GM10266 (cell line): Measurements from ENCODE around the gene NTM.

Source experiments
- DNase-seq: peaks from one replicate; pipeline ENCODE4 v3.0.0; 2012; ENCODE audit errors: extremely low spot score
- TF ChIP-seq, protein P1 (sequence below): IDR thresholded peaks from 2 replicates; pipeline ENCODE4 v1.5.1; 2012; ENCODE audit warnings: mild to moderate bottlenecking, low read depth; ENCODE audit not compliant: control insufficient read depth, insufficient read depth; ENCODE audit errors: missing control alignments

Gene NTM

DNA sequence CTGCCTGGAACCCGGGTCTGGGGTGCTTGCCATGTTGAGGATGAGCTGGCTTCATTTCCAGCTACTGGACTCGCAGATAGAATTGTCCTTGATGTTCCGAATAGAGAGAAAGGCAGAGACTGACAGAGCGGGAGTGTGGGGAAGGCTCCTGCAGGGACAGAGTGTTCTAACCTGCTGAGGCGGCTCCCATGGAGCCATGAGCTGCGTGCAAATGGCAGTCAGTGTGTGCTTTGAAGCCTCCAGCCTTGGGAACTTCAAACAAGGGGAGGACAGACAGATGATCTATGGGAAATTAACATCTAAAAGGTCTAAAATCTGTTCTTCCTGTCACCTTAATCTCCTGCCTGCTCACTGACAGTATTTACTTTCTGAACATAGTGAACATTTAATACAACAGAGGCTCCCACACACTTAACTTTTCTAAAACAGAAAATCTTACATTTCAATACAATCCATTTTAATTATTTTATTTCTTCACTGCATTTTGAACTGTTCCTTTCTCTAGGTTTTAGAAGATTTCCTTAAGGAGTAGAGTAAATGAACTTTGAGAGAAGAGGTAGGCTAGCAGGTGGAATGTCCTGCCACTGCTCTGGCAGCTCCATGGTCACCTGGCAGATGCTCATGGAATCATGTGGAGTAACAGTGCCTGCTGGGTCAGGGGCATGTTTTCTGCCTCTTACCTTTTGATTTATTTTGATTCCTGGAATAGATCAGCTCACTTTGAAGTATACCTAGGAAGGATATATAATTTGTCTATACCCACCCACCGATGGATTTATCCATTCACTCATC lies 481.7 kb downstream of the NTM start:
- TF ChIP-seq, protein P1, sequence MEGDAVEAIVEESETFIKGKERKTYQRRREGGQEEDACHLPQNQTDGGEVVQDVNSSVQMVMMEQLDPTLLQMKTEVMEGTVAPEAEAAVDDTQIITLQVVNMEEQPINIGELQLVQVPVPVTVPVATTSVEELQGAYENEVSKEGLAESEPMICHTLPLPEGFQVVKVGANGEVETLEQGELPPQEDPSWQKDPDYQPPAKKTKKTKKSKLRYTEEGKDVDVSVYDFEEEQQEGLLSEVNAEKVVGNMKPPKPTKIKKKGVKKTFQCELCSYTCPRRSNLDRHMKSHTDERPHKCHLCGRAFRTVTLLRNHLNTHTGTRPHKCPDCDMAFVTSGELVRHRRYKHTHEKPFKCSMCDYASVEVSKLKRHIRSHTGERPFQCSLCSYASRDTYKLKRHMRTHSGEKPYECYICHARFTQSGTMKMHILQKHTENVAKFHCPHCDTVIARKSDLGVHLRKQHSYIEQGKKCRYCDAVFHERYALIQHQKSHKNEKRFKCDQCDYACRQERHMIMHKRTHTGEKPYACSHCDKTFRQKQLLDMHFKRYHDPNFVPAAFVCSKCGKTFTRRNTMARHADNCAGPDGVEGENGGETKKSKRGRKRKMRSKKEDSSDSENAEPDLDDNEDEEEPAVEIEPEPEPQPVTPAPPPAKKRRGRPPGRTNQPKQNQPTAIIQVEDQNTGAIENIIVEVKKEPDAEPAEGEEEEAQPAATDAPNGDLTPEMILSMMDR: no peak
- DNase-seq: no peak

DNA sequence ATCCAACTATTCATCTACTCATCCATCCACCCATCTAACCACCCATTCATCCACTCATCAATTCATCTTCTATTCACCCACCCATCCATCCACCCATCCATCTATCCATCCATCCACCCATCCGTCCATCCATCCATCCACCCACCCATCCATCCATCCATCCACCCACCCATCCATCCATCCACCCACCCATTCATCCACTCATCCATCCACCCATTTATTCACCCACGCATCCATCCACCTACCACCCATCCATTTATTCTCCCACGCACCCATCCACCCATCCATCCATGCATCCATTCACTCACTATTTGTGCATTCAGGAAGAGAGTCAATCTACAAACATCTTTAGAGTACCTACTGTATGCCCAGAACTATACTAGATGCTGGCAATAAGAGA lies 482.3 kb downstream of the NTM start:
- DNase-seq: no peak
- TF ChIP-seq, protein P1: no peak

DNA sequence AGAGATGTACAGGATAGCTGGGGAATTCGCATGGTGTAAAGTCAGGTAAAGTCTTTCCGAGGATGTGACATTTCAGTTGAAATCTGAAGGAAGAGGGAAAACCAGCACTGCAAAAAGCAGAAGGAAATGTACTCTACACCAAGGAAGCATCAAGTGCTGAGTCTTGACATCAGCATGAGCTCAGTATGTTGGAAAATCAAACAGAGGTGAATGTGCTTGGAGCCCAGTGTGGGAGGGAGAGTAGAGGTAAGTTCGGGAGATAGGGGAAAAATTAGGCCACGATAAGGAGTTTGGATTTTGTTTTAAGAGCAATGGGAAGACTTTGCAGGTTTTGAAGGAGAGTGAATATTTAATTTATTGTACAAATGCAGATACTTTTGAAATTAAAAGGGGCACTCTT lies 484.0 kb downstream of the NTM start:
- TF ChIP-seq, protein P1: no peak
- no peak for DNase-seq

DNA sequence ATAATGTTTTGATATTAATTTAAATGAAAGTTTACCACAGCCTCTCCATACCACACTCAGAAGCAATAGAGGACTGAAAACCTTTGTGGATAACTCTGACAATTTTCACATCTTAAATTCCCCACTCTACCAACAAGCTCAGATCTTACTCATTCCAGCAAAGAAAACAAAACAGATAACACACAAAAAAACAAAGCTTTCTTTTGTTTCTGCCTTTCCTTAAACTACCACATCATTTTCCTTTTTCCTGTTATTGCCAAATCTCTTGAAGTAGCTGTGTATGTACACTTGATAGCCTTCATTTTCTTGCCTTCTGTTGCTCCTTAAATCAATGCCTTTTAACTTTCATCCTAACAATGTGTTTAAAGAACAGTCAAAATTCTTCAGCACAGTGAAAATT lies 484.9 kb downstream of the NTM start:
- TF ChIP-seq, protein P1: no peak
- DNase-seq: no peak

DNA sequence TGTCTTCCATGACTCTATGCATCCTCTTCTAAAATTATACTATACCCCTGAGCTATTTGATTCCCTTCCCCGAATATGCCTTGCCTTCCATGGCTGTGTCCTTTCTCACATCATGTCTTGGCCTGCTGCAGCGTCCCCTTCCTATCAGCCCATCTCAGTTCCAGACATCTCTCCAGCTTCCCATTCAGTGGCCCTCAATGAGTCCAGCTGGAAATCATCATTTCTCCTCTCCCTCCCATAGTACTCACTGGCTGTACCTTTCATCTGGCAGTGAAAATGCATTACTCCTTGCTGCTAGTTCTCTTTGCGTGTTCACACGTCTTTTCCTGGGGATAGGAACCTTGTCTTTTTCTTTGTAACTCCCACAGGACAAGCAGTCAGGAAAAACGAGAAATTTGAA lies 486.8 kb downstream of the NTM start:
- TF ChIP-seq, protein P1: no peak
- no peak for DNase-seq

DNA sequence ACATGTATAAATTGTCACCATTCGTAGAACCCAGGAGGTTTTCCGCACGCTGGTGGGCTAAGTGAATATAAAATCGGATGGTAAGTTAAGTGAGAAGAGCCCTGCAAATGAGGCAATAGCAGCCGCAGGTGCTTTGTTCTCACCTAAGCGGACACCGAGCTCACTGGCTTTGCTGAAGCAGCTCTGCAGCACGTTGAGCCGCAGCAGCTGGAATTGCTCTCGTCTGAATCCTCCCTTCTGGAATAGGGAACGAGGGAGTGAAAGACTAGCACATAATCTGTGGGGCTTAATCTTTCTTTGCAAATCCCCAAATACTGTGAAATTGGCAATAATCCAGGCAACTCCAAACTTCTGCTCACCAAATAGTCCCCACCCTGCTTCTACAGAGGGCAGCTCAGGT lies 488.1 kb downstream of the NTM start:
- DNase-seq: no peak
- TF ChIP-seq, protein P1: no peak

DNA sequence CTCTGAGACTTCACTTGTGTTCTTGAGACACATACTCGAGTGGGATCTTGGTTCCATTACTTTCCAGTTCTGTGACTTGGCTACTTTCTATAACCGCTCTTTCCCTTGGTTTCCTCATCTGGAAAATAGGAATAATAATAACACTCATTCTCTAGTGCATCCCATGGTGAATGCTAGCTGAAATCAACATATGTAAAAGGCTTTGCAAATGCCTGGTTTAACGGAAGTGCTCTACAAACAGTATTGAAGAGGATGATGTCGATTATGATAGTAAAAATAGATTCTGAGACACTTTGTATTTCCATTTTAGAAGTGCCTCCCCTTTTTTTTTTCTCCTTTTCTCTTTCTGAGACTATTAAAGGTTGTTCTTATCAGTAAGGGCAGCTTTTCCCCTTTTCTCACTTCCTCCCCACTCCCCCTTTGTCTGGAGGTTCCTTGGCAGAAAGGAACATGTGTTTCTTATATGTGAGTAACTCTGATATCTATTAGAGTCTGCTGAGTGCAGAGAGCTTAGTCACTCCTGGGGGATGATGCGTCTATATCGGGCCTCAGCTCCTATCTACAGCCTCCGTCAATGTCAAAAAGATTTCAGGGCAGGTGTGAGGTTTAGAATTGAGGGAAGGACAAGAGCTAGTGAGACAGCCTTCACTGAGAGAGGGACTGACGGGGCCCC lies 489.3 kb downstream of the NTM start:
- no peak for DNase-seq
- TF ChIP-seq, protein P1: no peak
